ENCODE results near the gene ENAH.
A peak's percentile ranks its signal among the peaks of the same experiment; 100 is the strongest.
"Not testable (repeated sequence)": the region's sequence is repeated elsewhere in the genome, so short reads cannot be mapped to it uniquely, and the experiment has no call there.

Gene ENAH

GRCh38 chr1:225652729-225653462 lies at the start of gene ENAH:
ENAH (minus strand) TSS chr1:225653123; CDS start chr1:225652690, 433 bp downstream.
- Histone ChIP-seq H3K36me3 (ENCODE audit: control insufficient read depth, insufficient read depth, low read length) (no peaks in the 10 kb centered on the region), H3K27me3 (ENCODE audit: control insufficient read depth, insufficient read depth, low read length) (no peaks in the 10 kb centered on the region), H3K27ac (ENCODE audit: low read depth, low read length) (peak within 1 kb of the TSS; percentile 99), H3K4me3 (ENCODE audit: low read length) (peak within 1 kb of the TSS; percentile 94), H3K4me1 (ENCODE audit: control insufficient read depth, insufficient read depth, low read length) (peaks cover 20% of the 10 kb centered on the region), H3K9ac (ENCODE audit: low read length) (peak within 1 kb of the TSS; percentile 83)

GRCh38 chr1:225700889-225701465 lies 48.1 kb upstream of the ENAH start:
- Histone ChIP-seq H3K4me1 (ENCODE audit: control insufficient read depth, insufficient read depth, low read length) (peaks cover 6% of the 10 kb centered on the region), H3K27ac (ENCODE audit: low read depth, low read length) (no peak overlapping the region), H3K4me3 (ENCODE audit: low read length) (no peak overlapping the region), H3K36me3 (ENCODE audit: control insufficient read depth, insufficient read depth, low read length) (no peaks in the 10 kb centered on the region), H3K27me3 (ENCODE audit: control insufficient read depth, insufficient read depth, low read length) (no peaks in the 10 kb centered on the region), H3K9ac (ENCODE audit: low read length) (no peak overlapping the region)

- Histone ChIP-seq H3K36me3 (ENCODE audit: control insufficient read depth, insufficient read depth, low read length) (no peaks in the 10 kb centered on the region), H3K27me3 (ENCODE audit: control insufficient read depth, insufficient read depth, low read length) (no peaks in the 10 kb centered on the region), H3K27ac (ENCODE audit: low read depth, low read length) (no peak overlapping the region), H3K4me1 (ENCODE audit: control insufficient read depth, insufficient read depth, low read length) (peaks cover 9% of the 10 kb centered on the region), H3K9ac (ENCODE audit: low read length) (no peak overlapping the region), H3K4me3 (ENCODE audit: low read length) (no peak overlapping the region)
These were observed 47.4 kb upstream of the ENAH start for GRCh38 chr1:225700164-225700821.

GRCh38 chr1:225699336-225699735 lies 46.4 kb upstream of the ENAH start:
- H3K36me3 ChIP-seq (ENCODE audit: control insufficient read depth, insufficient read depth, low read length) = no peaks in the 10 kb centered on the region
- no peaks in the 10 kb centered on the region for H3K27me3 ChIP-seq (ENCODE audit: control insufficient read depth, insufficient read depth, low read length)
- peaks cover 10% of the 10 kb centered on the region for H3K4me1 ChIP-seq (ENCODE audit: control insufficient read depth, insufficient read depth, low read length)
- H3K27ac ChIP-seq (ENCODE audit: low read depth, low read length) = no peak overlapping the region
- no peak overlapping the region for H3K4me3 ChIP-seq (ENCODE audit: low read length)
- no peak overlapping the region for H3K9ac ChIP-seq (ENCODE audit: low read length)

- not testable (repeated sequence) for H3K27ac ChIP-seq (ENCODE audit: low read depth, low read length); H3K27me3 ChIP-seq (ENCODE audit: control insufficient read depth, insufficient read depth, low read length); H3K9ac ChIP-seq (ENCODE audit: low read length); H3K36me3 ChIP-seq (ENCODE audit: control insufficient read depth, insufficient read depth, low read length); H3K4me1 ChIP-seq (ENCODE audit: control insufficient read depth, insufficient read depth, low read length); H3K4me3 ChIP-seq (ENCODE audit: low read length)
These were observed 45.3 kb upstream of the ENAH start for GRCh38 chr1:225698194-225698593.

GRCh38 chr1:225697428-225697827 lies 44.5 kb upstream of the ENAH start:
- Histone ChIP-seq H3K4me1 (ENCODE audit: control insufficient read depth, insufficient read depth, low read length) (peaks cover 10% of the 10 kb centered on the region), H3K4me3 (ENCODE audit: low read length) (no peak overlapping the region), H3K9ac (ENCODE audit: low read length) (no peak overlapping the region), H3K27me3 (ENCODE audit: control insufficient read depth, insufficient read depth, low read length) (no peaks in the 10 kb centered on the region), H3K36me3 (ENCODE audit: control insufficient read depth, insufficient read depth, low read length) (no peaks in the 10 kb centered on the region), H3K27ac (ENCODE audit: low read depth, low read length) (no peak overlapping the region)

- Histone ChIP-seq H3K4me3 (ENCODE audit: low read length) (no peak overlapping the region), H3K27me3 (ENCODE audit: control insufficient read depth, insufficient read depth, low read length) (no peaks in the 10 kb centered on the region), H3K9ac (ENCODE audit: low read length) (no peak overlapping the region), H3K4me1 (ENCODE audit: control insufficient read depth, insufficient read depth, low read length) (peaks cover 10% of the 10 kb centered on the region), H3K27ac (ENCODE audit: low read depth, low read length) (no peak overlapping the region), H3K36me3 (ENCODE audit: control insufficient read depth, insufficient read depth, low read length) (no peaks in the 10 kb centered on the region)
These were observed 42.8 kb upstream of the ENAH start for GRCh38 chr1:225695578-225696337.

- Histone ChIP-seq H3K9ac (ENCODE audit: low read length) (no peak overlapping the region), H3K27me3 (ENCODE audit: control insufficient read depth, insufficient read depth, low read length) (no peaks in the 10 kb centered on the region), H3K36me3 (ENCODE audit: control insufficient read depth, insufficient read depth, low read length) (no peaks in the 10 kb centered on the region), H3K4me1 (ENCODE audit: control insufficient read depth, insufficient read depth, low read length) (peaks cover 6% of the 10 kb centered on the region), H3K27ac (ENCODE audit: low read depth, low read length) (no peak overlapping the region), H3K4me3 (ENCODE audit: low read length) (no peak overlapping the region)
These were observed 41.3 kb upstream of the ENAH start for GRCh38 chr1:225694151-225694603.

- not testable (repeated sequence) for H3K9ac ChIP-seq (ENCODE audit: low read length); H3K27ac ChIP-seq (ENCODE audit: low read depth, low read length); H3K27me3 ChIP-seq (ENCODE audit: control insufficient read depth, insufficient read depth, low read length); H3K4me1 ChIP-seq (ENCODE audit: control insufficient read depth, insufficient read depth, low read length); H3K4me3 ChIP-seq (ENCODE audit: low read length); H3K36me3 ChIP-seq (ENCODE audit: control insufficient read depth, insufficient read depth, low read length)
These were observed 40.8 kb upstream of the ENAH start for GRCh38 chr1:225693697-225694096.

- Histone ChIP-seq H3K27me3 (ENCODE audit: control insufficient read depth, insufficient read depth, low read length) (no peaks in the 10 kb centered on the region), H3K4me1 (ENCODE audit: control insufficient read depth, insufficient read depth, low read length) (peaks cover 6% of the 10 kb centered on the region), H3K4me3 (ENCODE audit: low read length) (no peak overlapping the region), H3K9ac (ENCODE audit: low read length) (no peak overlapping the region), H3K27ac (ENCODE audit: low read depth, low read length) (no peak overlapping the region), H3K36me3 (ENCODE audit: control insufficient read depth, insufficient read depth, low read length) (no peaks in the 10 kb centered on the region)
These were observed 40.3 kb upstream of the ENAH start for GRCh38 chr1:225693085-225693696.

- no peaks in the 10 kb centered on the region for H3K36me3 ChIP-seq (ENCODE audit: control insufficient read depth, insufficient read depth, low read length)
- peaks cover 6% of the 10 kb centered on the region for H3K4me1 ChIP-seq (ENCODE audit: control insufficient read depth, insufficient read depth, low read length)
- no peaks in the 10 kb centered on the region for H3K27me3 ChIP-seq (ENCODE audit: control insufficient read depth, insufficient read depth, low read length)
- H3K9ac ChIP-seq (ENCODE audit: low read length) = no peak overlapping the region
- no peak overlapping the region for H3K4me3 ChIP-seq (ENCODE audit: low read length)
- no peak overlapping the region for H3K27ac ChIP-seq (ENCODE audit: low read depth, low read length)
These were observed 39.6 kb upstream of the ENAH start for GRCh38 chr1:225692517-225692879.
